Measurements from ENCODE around the gene NXNL2. TPM values are rescaled to one million over a fixed set of nuclear protein-coding genes. Genes with fewer than 3 reads are reported as not detected.
A peak's percentile ranks its signal among the peaks of the same experiment; 100 is the strongest.

The NXNL2 gene
- total and polyA plus RNA-seq, 5 donors = 0.07 to 0.25 (median 0.23) TPM; not detected in 2

DNA sequence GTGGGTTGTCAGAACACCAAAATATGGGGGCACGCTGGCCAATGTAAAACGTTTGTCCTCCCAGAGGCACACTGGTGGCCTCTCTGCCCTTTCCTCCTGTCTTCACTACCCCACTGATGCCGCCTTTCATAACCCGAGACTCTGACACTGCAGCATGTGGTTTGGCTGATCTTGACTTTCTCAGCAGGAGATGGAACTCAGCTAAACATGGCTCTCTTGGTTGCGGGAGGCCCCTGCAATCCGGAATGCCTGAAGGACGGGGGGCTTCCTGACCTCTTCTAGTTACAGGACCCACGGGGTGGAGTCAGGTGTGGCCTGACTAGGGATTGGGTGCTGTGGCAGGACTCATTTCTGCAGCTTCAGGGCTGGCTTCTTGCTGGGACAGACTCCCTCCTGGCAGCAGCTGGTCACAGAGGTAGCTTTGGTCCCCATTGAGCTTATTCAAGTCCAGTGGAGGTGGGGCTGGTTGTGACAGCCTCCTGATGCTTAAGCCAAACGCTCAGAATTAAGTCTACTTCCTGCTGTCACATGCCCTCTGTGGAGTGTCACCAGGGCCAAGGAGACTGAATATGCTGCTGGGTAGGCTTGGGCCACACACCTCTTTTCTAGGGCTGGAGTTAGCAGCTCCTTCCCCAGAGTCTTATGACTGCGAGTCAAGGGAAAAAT lies 44.2 kb downstream of the NXNL2 start:
- no peaks in the 10 kb centered on the region for H3K9me3 ChIP-seq (ENCODE audit: control insufficient read depth, low read length)
- H3K27me3 ChIP-seq (ENCODE audit: control insufficient read depth, insufficient read depth) = no peaks in the 10 kb centered on the region
- no peaks in the 10 kb centered on the region for H3K4me1 ChIP-seq (ENCODE audit: control insufficient read depth, insufficient read depth, low read length)
- intact Hi-C loops (cut with DNase I) = loop anchor here (5.0 to 10.0 kb wide), 5 partner anchors 194 to 484 kb away; partner anchors contain the start of gene SPIN1 (in 2 of the 4)
- DNase-seq (no peak), ATAC-seq (no peak)
- no peak overlapping the region for H3K27ac ChIP-seq (ENCODE audit: low read length)
- 82% methylated on average over 10 of the region's 10 CpGs for WGBS
- no peak overlapping the region for H3K4me3 ChIP-seq (ENCODE audit: low read length)

DNA sequence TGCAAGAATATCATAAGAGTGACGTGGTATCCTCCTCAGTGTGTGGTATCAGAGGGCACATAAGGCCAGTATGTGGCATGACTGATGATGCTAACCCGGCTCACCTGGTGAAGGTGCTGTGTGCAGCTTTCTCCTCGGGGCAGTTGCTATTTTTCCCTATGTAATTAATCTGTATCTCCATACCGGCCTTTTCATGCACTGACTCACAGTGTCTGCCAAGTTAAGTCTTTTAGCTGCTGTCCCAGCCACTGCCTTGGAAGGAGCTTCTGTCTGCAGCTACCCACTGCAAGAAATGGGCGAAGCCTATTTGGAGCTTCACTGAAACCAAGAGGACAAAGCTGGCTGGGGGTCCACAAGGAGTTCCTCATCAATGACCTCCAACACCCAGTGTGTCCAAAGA lies 46.0 kb downstream of the NXNL2 start:
- H3K4me3 ChIP-seq (ENCODE audit: low read length) = no peak overlapping the region
- no peaks in the 10 kb centered on the region for H3K4me1 ChIP-seq (ENCODE audit: control insufficient read depth, insufficient read depth, low read length)
- no peak for DNase-seq
- no peak for ATAC-seq
- H3K9me3 ChIP-seq (ENCODE audit: control insufficient read depth, low read length) = no peaks in the 10 kb centered on the region
- no peaks in the 10 kb centered on the region for H3K27me3 ChIP-seq (ENCODE audit: control insufficient read depth, insufficient read depth)
- no peak overlapping the region for H3K27ac ChIP-seq (ENCODE audit: low read length)
- WGBS = 77% methylated on average over 5 of the region's 5 CpGs
- intact Hi-C loops (cut with DNase I) = loop anchor here in 2 of 4 donors (10.0 kb wide), 1 partner anchor 694 kb away; no protein-coding TSS in a partner anchor

DNA sequence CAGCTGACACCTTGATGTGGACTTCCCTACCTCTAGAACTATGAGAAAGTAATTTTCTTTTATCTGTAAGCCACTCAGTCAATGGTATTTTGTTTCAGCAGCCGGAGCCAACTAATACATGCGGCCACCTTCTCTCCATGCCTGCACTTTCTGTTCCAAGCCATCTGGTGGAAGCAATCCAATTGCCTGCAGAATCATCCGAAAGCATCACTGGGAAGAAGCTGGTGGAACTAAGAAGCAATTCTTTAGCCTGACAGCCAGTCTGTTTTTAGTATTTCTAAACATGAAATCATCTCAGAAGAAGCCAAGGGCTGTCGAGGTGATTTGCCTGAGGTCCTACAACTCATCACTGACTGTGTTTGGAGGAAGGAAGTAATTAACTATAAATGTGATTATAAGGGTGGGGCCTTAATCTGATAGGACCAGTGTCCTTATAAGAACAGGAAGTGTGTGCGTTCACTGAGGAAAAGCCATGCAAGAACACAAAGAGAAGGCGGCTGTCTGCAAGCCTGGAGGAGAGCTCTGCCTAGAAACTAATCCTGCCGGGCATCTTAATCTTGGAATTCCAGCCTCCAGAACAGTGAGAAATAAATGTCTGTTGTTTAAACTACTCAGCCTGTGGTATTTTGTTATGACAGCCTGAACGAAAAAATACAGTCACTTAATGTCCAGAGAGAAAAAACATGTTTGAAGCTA lies 49.1 kb downstream of the NXNL2 start:
- no peak overlapping the region for H3K4me3 ChIP-seq (ENCODE audit: low read length)
- no peaks in the 10 kb centered on the region for H3K9me3 ChIP-seq (ENCODE audit: control insufficient read depth, low read length)
- peak; percentile 24 to 75 for ATAC-seq
- intact Hi-C loops (cut with DNase I) = loop anchor here in 2 of 4 donors (10.0 kb wide), 1 partner anchor 691 kb away; no protein-coding TSS in a partner anchor
- H3K4me1 ChIP-seq (ENCODE audit: control insufficient read depth, insufficient read depth, low read length) = no peaks in the 10 kb centered on the region
- WGBS = 35% methylated on average over 8 of the region's 8 CpGs
- DNase-seq = no peak
- H3K27ac ChIP-seq (ENCODE audit: low read length) = no peak overlapping the region
- no peaks in the 10 kb centered on the region for H3K27me3 ChIP-seq (ENCODE audit: control insufficient read depth, insufficient read depth)

DNA sequence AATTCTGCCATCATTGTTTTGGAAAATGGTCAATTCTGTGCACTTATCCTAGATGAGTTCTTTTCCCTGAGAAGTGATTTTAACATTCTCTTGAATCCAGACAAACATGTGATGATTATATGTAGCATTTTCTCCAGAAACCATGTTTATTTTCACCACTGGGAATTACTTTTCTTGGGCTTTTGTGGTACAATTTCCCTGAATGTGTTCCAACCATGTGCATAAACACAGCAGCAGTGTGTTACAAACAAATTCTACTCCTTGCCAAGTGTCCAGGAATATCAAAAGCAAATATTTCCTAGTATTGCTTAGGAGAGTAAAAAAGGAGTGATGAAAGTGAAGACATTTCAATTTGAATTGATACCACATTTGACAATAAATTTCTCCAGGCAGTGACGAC lies 50.4 kb downstream of the NXNL2 start:
- intact Hi-C loops (cut with DNase I) = loop anchor here in 2 of 4 donors (10.0 kb wide), 1 partner anchor 689 kb away; no protein-coding TSS in a partner anchor
- no peak overlapping the region for H3K4me3 ChIP-seq (ENCODE audit: low read length)
- DNase-seq (no peak), ATAC-seq (no peak)
- H3K27ac ChIP-seq (ENCODE audit: low read length) = no peak overlapping the region
- H3K4me1 ChIP-seq (ENCODE audit: control insufficient read depth, insufficient read depth, low read length) = no peaks in the 10 kb centered on the region
- WGBS = 93% methylated on average over 1 of the region's 1 CpG
- H3K27me3 ChIP-seq (ENCODE audit: control insufficient read depth, insufficient read depth) = no peaks in the 10 kb centered on the region
- no peaks in the 10 kb centered on the region for H3K9me3 ChIP-seq (ENCODE audit: control insufficient read depth, low read length)

DNA sequence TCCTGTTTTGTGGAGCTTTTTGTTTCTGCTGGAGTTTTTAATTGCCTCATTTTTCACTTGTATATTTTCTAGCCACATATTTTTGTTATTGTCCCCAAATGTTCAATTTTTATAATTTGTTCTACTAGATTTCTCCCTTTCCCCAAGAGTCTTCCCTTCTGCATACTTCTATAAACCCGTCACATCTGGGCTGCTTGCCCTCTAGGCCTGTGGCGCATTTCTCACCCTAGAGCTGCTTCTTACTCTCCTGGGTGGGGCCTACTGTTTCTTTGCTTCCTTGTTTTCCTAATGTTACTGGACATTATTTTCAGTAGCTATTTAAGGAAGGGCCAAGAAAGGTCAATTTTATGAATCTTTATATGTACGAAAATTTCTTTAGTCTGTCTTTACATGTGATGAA lies 51.5 kb downstream of the NXNL2 start:
- intact Hi-C loops (cut with DNase I) = loop anchor here in 2 of 4 donors (10.0 kb wide), 1 partner anchor 688 kb away; no protein-coding TSS in a partner anchor
- 84% methylated on average over 3 of the region's 3 CpGs for WGBS
- Histone ChIP-seq H3K27me3 (ENCODE audit: control insufficient read depth, insufficient read depth) (no peaks in the 10 kb centered on the region), H3K4me1 (ENCODE audit: control insufficient read depth, insufficient read depth, low read length) (no peaks in the 10 kb centered on the region), H3K4me3 (ENCODE audit: low read length) (no peak overlapping the region), H3K27ac (ENCODE audit: low read length) (no peak overlapping the region), H3K9me3 (ENCODE audit: control insufficient read depth, low read length) (no peaks in the 10 kb centered on the region)
- no peak for DNase-seq
- no peak for ATAC-seq

DNA sequence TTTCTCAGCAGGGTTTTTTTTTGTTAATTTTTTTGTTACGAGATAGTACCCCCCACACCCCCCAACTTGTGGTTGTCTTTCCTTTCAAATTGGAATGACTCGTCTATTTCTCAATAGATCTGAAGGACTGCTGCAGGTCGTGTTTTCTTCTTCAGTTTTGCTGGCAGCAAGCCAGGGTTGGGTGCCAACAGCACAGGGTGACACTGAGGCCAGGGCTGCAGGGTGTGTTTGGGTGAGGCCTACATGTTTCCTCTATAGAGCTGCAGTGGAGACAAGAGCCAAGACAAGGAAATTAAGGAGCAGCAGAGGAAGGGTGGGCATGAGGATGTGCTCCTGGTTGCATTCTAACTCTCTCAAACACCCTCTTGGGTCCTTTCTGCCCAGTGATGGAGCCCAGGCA lies 52.2 kb downstream of the NXNL2 start:
- Histone ChIP-seq H3K4me1 (ENCODE audit: control insufficient read depth, insufficient read depth, low read length) (no peaks in the 10 kb centered on the region), H3K27me3 (ENCODE audit: control insufficient read depth, insufficient read depth) (no peaks in the 10 kb centered on the region), H3K9me3 (ENCODE audit: control insufficient read depth, low read length) (no peaks in the 10 kb centered on the region), H3K27ac (ENCODE audit: low read length) (no peak overlapping the region), H3K4me3 (ENCODE audit: low read length) (no peak overlapping the region)
- 57% methylated on average over 3 of the region's 3 CpGs for WGBS
- DNase-seq (no peak), ATAC-seq (no peak)
- intact Hi-C loops (cut with DNase I) = loop anchor here in 2 of 4 donors (10.0 kb wide), 1 partner anchor 688 kb away; no protein-coding TSS in a partner anchor

DNA sequence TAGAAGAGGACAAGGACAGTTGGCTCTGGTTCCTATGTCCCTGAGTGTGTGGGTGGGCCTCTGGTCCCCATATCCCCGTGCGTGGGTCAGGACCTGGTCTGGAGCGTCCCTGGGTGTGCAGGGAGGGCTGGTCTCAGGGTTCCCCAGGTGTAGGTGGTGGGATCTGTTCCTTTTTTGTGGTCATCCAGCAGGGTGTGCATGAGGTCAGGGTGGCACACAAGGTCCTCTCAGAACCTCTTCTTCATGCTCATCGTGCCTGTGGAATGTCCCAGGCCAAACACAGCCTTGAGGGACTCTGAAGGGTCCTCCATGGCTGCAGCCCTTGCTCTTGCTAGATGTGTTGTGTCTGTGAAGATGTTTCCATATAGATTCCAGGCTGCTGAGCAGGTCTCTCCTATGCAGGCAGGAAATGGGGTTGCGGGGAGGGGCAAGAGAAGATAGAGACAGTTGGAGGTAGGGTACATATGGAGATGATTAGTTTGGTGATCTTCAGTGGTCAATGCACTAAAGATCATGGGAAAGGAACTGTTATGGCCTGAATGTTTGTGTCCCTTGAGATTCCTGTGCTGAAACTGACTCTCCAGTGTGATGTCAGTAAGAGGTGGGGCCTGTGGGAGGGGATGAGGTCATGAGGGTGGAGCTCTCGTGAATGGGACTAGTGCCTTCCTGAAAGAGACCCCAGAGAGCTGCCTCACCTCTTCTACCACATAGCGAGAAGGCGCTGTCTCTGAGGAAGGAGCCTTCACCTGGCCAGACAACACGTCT lies 53.1 kb downstream of the NXNL2 start:
- Histone ChIP-seq H3K27ac (ENCODE audit: low read length) (no peak overlapping the region), H3K4me1 (ENCODE audit: control insufficient read depth, insufficient read depth, low read length) (no peaks in the 10 kb centered on the region), H3K27me3 (ENCODE audit: control insufficient read depth, insufficient read depth) (no peaks in the 10 kb centered on the region), H3K4me3 (ENCODE audit: low read length) (no peak overlapping the region), H3K9me3 (ENCODE audit: control insufficient read depth, low read length) (no peaks in the 10 kb centered on the region)
- DNase-seq (no peak), ATAC-seq (no peak)
- WGBS = 90% methylated on average over 9 of the region's 9 CpGs
- intact Hi-C loops (cut with DNase I) = loop anchor here in 2 of 4 donors (10.0 kb wide), 1 partner anchor 687 kb away; no protein-coding TSS in a partner anchor

DNA sequence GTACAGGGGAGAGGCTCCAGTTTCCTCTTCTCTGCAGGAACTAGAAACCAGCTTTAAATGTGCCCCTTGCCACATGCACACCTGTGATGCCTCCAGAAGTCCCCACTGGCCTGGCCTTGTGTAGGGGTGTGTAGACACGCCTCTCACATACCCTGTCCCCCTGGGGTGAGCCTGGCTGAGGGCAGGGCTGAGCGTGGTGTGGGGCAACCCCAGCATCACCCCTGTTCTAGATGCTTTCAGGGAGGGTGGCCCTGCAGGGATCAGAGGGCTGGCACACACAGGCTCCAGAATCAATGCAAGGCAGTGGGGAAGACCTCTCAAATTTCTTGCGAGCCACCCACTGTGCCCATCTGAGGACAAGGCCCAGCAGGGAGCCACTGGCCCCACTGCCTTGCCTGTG lies 54.7 kb downstream of the NXNL2 start:
- Histone ChIP-seq H3K9me3 (ENCODE audit: control insufficient read depth, low read length) (no peaks in the 10 kb centered on the region), H3K27me3 (ENCODE audit: control insufficient read depth, insufficient read depth) (no peaks in the 10 kb centered on the region), H3K4me3 (ENCODE audit: low read length) (no peak overlapping the region), H3K4me1 (ENCODE audit: control insufficient read depth, insufficient read depth, low read length) (no peaks in the 10 kb centered on the region), H3K27ac (ENCODE audit: low read length) (no peak overlapping the region)
- intact Hi-C loops (cut with DNase I) = loop anchor here (5.0 to 10.0 kb wide), 5 partner anchors 135 to 685 kb away; no protein-coding TSS in a partner anchor
- DNase-seq = no peak
- 97% methylated on average over 3 of the region's 3 CpGs for WGBS
- ATAC-seq = peak in 1 of 2 donors; percentile 53

DNA sequence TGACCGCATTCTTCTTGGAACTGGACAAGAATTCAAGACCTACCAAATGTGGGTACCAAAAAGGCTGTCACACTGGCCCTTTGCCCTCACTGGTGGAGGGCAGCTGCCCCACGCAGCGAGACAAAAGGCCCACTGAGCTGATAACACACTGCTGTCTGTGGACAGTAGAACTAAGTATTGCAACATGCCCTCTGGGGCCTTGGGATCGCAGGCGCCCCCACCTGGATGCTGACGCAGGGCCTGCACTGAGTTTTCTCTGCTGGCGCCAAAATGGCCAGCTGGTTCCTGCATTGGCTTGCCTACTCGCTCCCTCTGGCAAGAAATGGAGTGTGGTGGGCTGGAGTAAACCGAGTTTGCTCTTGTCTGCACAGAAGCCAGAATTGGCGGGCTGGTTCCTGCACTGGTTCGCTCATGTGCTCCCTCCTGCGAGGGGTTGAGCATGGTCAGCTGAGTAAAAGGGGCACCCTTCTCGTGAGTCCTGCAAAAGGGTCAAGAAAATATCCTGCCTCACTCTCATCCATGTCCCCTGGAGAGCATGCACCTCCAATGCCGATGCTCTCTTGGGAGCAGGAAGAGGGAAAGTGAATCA lies 55.7 kb downstream of the NXNL2 start:
- no peak for ATAC-seq
- Histone ChIP-seq H3K27ac (ENCODE audit: low read length) (no peak overlapping the region), H3K9me3 (ENCODE audit: control insufficient read depth, low read length) (no peaks in the 10 kb centered on the region), H3K4me1 (ENCODE audit: control insufficient read depth, insufficient read depth, low read length) (no peaks in the 10 kb centered on the region), H3K27me3 (ENCODE audit: control insufficient read depth, insufficient read depth) (no peaks in the 10 kb centered on the region), H3K4me3 (ENCODE audit: low read length) (no peak overlapping the region)
- 82% methylated on average over 14 of the region's 14 CpGs for WGBS
- DNase-seq = no peak
- intact Hi-C loops (cut with DNase I) = loop anchor here (5.0 to 10.0 kb wide), 4 partner anchors 134 to 412 kb away; no protein-coding TSS in a partner anchor

DNA sequence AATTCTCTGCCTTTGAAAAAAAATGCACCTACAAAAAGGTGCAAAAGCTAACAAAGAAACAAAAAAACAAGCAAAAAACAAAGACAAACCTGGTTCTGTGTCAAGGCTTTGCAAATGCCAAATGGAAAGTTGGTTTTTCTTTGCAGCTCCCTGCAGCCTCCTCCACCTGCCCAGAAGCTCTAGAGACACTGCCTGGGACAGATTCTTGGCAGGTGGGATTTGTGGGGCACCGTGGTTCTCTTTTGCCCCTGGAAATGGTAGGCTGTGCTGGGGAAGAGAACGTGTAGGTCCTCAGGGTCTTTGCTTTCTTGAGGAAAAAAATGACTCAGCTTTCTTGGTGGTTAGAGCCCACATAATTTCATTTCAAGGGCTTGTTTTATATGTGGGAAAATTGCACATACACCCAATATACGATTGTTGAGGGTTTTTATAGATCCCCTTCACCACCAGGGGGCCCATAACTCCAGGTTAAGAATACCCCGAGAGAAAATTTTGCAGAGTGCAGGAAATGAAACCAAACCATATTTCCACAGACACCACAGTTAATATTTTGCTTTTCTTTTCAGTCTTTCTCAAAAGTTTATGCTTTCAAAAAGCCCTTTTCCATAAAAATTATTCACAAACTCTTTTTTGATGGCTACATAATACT lies 58.7 kb downstream of the NXNL2 start:
- peak; percentile 76 to 80 for ATAC-seq
- intact Hi-C loops (cut with DNase I) = loop anchor here (2.0 to 10.0 kb wide), 5 partner anchors 131 to 409 kb away; no protein-coding TSS in a partner anchor
- no peak overlapping the region for H3K4me3 ChIP-seq (ENCODE audit: low read length)
- no peaks in the 10 kb centered on the region for H3K27me3 ChIP-seq (ENCODE audit: control insufficient read depth, insufficient read depth)
- H3K27ac ChIP-seq (ENCODE audit: low read length) = no peak overlapping the region
- no peaks in the 10 kb centered on the region for H3K9me3 ChIP-seq (ENCODE audit: control insufficient read depth, low read length)
- peak in 2 of 3 donors; percentile 44 to 56 for DNase-seq
- WGBS = 30% methylated on average over 4 of the region's 4 CpGs
- no peaks in the 10 kb centered on the region for H3K4me1 ChIP-seq (ENCODE audit: control insufficient read depth, insufficient read depth, low read length)
